PFSK-1 (cell line): ENCODE results near the gene PARD3B.

Source experiments
- FOXP2 ChIP-seq: optimal IDR thresholded peaks from 2 replicates; pipeline ENCODE3; 2011; ENCODE audit warnings: borderline replicate concordance, control low read depth, inconsistent platforms; ENCODE audit not compliant: insufficient read depth; ENCODE audit errors: extremely low read length, extremely low read depth
- POLR2AphosphoS5 ChIP-seq: IDR thresholded peaks from 2 replicates; pipeline ENCODE4 v1.6.1; 2012; ENCODE audit warnings: low read depth, mild to moderate bottlenecking, control low read depth, low read length, moderate library complexity
- REST ChIP-seq, 2 experiments: IDR thresholded peaks; 2 replicates each; pipeline versions ENCODE4 v1.6.1 to v1.8.0; 2011 to 2012; ENCODE audit warnings: low read depth in 2 of 2, low read length in 2 of 2, control low read depth in 1 of 2, inconsistent platforms in 1 of 2, mild to moderate bottlenecking in 1 of 2, moderate library complexity in 1 of 2; ENCODE audit not compliant: insufficient read depth in 1 of 2
- SIN3A ChIP-seq: IDR thresholded peaks from 2 replicates; pipeline ENCODE4 v1.6.1; 2012; ENCODE audit warnings: mild to moderate bottlenecking, low read length, moderate library complexity, borderline replicate concordance; ENCODE audit not compliant: insufficient read depth
- TAF1 ChIP-seq: IDR thresholded peaks from 2 replicates; pipeline ENCODE4 v1.6.1; 2012; ENCODE audit warnings: low read length, control low read depth, borderline replicate concordance; ENCODE audit not compliant: insufficient read depth

The PARD3B gene

GRCh38 chr2:204667990-204668389 lies 122.7 kb downstream of the PARD3B start:
- TF ChIP-seq POLR2AphosphoS5 (no peak), TAF1 (no peak), SIN3A (no peak), FOXP2 (no peak), REST (IDR thresholded peaks at IDR 0.05; ENCODE audit: insufficient read depth in 1 of 2, low read depth in 2 of 2, low read length in 2 of 2) (no peak)

- TF ChIP-seq REST (IDR thresholded peaks at IDR 0.05; ENCODE audit: insufficient read depth in 1 of 2, low read depth in 2 of 2, low read length in 2 of 2) (no peak), FOXP2 (no peak), SIN3A (no peak), POLR2AphosphoS5 (no peak), TAF1 (no peak)
These were observed 124.1 kb downstream of the PARD3B start for GRCh38 chr2:204669382-204669781.

GRCh38 chr2:204670124-204670523 lies 124.8 kb downstream of the PARD3B start:
- TF ChIP-seq TAF1, result no peak
- no peak for TF ChIP-seq POLR2AphosphoS5
- no peak for TF ChIP-seq FOXP2
- no peak for TF ChIP-seq SIN3A
- TF ChIP-seq REST (IDR thresholded peaks at IDR 0.05; ENCODE audit: insufficient read depth in 1 of 2, low read depth in 2 of 2, low read length in 2 of 2), result no peak

- TF ChIP-seq POLR2AphosphoS5 (no peak), REST (IDR thresholded peaks at IDR 0.05; ENCODE audit: insufficient read depth in 1 of 2, low read depth in 2 of 2, low read length in 2 of 2) (no peak), FOXP2 (no peak), TAF1 (no peak), SIN3A (no peak)
These were observed 125.5 kb downstream of the PARD3B start for GRCh38 chr2:204670756-204671155.

- TF ChIP-seq SIN3A (no peak), POLR2AphosphoS5 (no peak), TAF1 (no peak), FOXP2 (no peak), REST (IDR thresholded peaks at IDR 0.05; ENCODE audit: insufficient read depth in 1 of 2, low read depth in 2 of 2, low read length in 2 of 2) (no peak)
These were observed 127.5 kb downstream of the PARD3B start for GRCh38 chr2:204672772-204673171.
